Stomach (tissue), 9 donors: ENCODE data around the gene ERGIC2. TPM values are rescaled to one million over a fixed set of nuclear protein-coding genes. Genes with fewer than 3 reads are reported as not detected.
A peak's percentile ranks its signal among the peaks of the same experiment; 100 is the strongest.
"Not testable (repeated sequence)": the region's sequence is repeated elsewhere in the genome, so short reads cannot be mapped to it uniquely, and the experiment has no call there.

Source experiments
- DNase-seq, 2 donors: peaks; one replicate each; pipeline versions ENCODE4 v3.0.0 to v3.0.0-alpha.2; 2013 to 2019
- H3K27ac ChIP-seq, 5 donors: fragments of 200-600 bp in 4 of 5; sonication (generic) in 4 of 5; one replicate each; pipeline ENCODE4 v1.5.1; 2013 to 2019; ENCODE audit warnings: mild to moderate bottlenecking in 1 of 5, moderate library complexity in 1 of 5
- H3K27me3 ChIP-seq, 3 donors: fragments of 200-600 bp; sonication (generic); one replicate each; pipeline ENCODE4 v1.5.1; 2017 to 2019; ENCODE audit warnings: mixed run types in 1 of 3
- H3K36me3 ChIP-seq, 4 donors: fragments of 200-600 bp; sonication (generic); 1 replicate in 3 of 4; 2 replicates in 1 of 4; pipeline ENCODE4 v1.5.1; 2016 to 2019
- H3K4me1 ChIP-seq, 4 donors: fragments of 200-600 bp; sonication (generic); one replicate each; pipeline ENCODE4 v1.5.1; 2016 to 2019
- H3K4me3 ChIP-seq, 4 donors: fragments of 200-600 bp; sonication (generic) in 3 of 4; one replicate each; pipeline ENCODE4 v1.5.1; 2016 to 2019; ENCODE audit warnings: mild to moderate bottlenecking in 1 of 4
- H3K9me3 ChIP-seq, 4 donors: fragments of 200-600 bp; sonication (generic); one replicate each; pipeline ENCODE4 v1.5.1; 2016 to 2019
- CTCF ChIP-seq, 7 experiments: fragments of 450-650 bp in 4 of 7; fragments of 200-600 bp in 3 of 7; sonication (generic) in 3 of 7; IDR thresholded peaks; one replicate each; pipeline ENCODE4 v1.5.1; 2016 to 2019; ENCODE audit warnings: antibody characterized with exemption in 7 of 7, control low read depth in 2 of 7, mild to moderate bottlenecking in 1 of 7
- EP300 ChIP-seq: sonication (generic); formaldehyde crosslinking; IDR thresholded peaks from one replicate; pipeline ENCODE4 v1.6.1; 2017; ENCODE audit warnings: antibody characterized with exemption
- POLR2A ChIP-seq, 4 donors: fragments of 450-650 bp; IDR thresholded peaks; one replicate each; pipeline ENCODE4 v1.6.1; 2016; ENCODE audit warnings: antibody characterized with exemption in 4 of 4, control low read depth in 2 of 4, mild to moderate bottlenecking in 1 of 4, moderate library complexity in 1 of 4
- POLR2AphosphoS5 ChIP-seq, 3 donors: sonication (generic); formaldehyde crosslinking; IDR thresholded peaks; one replicate each; pipeline ENCODE4 v1.6.1; 2016; ENCODE audit warnings: antibody characterized with exemption in 3 of 3
- WGBS, 5 donors: extraction: QIAGEN DNeasy Blood & Tissue Kit in 3 of 5; methylation state at CpG; one replicate each; pipeline versions ENCODE4 v1.1.5 to v1.1.7; 2013 to 2018; 5-methylcytosine and 5-hydroxymethylcytosine counted together
- intact Hi-C: fragments of 100-400 bp; cut with DNase I; formaldehyde crosslinking; loops from one replicate; pipeline ENCODE4 v1.15.1; 2023; ENCODE audit warnings: low total_unique reads
- polyA plus RNA-seq, 3 donors: library from polyadenylated mRNA; stranded (reverse); fragments of 200-250 nt; gene quantifications; one replicate each; pipeline ENCODE4 v1.2.3, GENCODE V29; 2013
- total RNA-seq, 5 donors: library from RNA; depleted of rRNA; stranded (reverse); fragments of >200 nt; gene quantifications; one replicate each; pipeline versions ENCODE4 v1.1.0 to v1.2.3, GENCODE V29; 2014 to 2016
- donor health status: healthy with polysubstance abuse.
- donor health status: Bipolar disorder and iron deficiency.
- donor health status: healthy.

ERGIC2 gene
- total and polyA plus RNA-seq, 8 donors, result 17.4 to 45.7 (median 33.2) TPM

DNA sequence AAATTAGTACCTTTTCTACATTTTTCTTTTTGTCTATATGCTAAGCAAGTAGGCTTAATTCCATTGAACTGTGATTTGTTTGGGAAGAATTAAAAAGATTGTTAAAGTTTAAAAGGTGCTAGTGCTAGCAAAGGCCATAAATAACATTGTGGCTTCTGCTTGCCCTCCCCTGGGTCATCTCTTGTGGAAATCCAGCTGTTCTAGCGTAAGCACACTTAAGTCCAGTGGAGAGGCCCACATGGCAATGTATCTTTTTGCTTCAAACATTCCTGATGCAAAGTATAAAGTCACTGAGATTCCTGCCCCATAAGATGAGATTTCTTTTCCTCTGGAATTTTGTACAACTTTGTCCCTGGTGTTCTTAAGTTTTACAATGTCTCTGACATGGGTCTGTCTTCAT, 14.4 kb upstream of the ERGIC2 start:
- no peaks in the 10 kb centered on the region for H3K36me3 ChIP-seq
- no peaks in the 10 kb centered on the region for H3K27me3 ChIP-seq
- H3K27ac ChIP-seq, result no peak overlapping the region
- H3K4me1 ChIP-seq, result no peaks in the 10 kb centered on the region
- no peak overlapping the region for H3K4me3 ChIP-seq
- no peak for TF ChIP-seq POLR2A (IDR thresholded peaks at IDR 0.05)
- TF ChIP-seq CTCF (IDR thresholded peaks at IDR 0.05), result no peak
- no peak for TF ChIP-seq EP300
- no peak for TF ChIP-seq POLR2AphosphoS5 (IDR thresholded peaks at IDR 0.05)
- intact Hi-C loops, result no loop called here
- H3K9me3 ChIP-seq, result no peaks in the 10 kb centered on the region
- no peak for DNase-seq
- 67 to 89% (median 82%) methylated on average over 1 of the region's 1 CpG for WGBS, 5 donors

DNA sequence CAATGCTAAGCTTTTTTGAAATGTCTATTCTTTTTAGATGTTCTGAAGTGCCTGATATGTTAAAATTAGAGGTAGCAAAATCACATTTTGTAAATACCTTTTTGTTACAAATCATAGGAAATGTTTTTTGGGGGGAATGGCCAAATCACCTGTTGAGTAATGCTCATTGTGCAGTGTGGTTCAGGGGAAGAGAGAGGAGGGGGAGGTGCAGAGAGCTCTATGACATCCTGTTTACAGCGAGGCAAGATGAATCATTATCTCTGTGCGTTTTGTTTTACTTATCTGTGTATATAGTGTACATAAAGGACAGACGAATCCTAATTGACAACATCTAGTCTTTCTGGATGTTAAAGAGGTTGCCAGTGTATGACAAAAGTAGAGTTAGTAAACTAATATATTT, 9.4 kb upstream of the ERGIC2 start:
- H3K27ac ChIP-seq, H3K27me3 ChIP-seq, H3K4me3 ChIP-seq, intact Hi-C loops, H3K4me1 ChIP-seq, H3K9me3 ChIP-seq, H3K36me3 ChIP-seq: not testable (repeated sequence)
- DNase-seq, result peak in 1 of 2 donors; percentile 36
- WGBS, 5 donors, result 20 to 39% (median 31%) methylated on average over 3 of the region's 3 CpGs

DNA sequence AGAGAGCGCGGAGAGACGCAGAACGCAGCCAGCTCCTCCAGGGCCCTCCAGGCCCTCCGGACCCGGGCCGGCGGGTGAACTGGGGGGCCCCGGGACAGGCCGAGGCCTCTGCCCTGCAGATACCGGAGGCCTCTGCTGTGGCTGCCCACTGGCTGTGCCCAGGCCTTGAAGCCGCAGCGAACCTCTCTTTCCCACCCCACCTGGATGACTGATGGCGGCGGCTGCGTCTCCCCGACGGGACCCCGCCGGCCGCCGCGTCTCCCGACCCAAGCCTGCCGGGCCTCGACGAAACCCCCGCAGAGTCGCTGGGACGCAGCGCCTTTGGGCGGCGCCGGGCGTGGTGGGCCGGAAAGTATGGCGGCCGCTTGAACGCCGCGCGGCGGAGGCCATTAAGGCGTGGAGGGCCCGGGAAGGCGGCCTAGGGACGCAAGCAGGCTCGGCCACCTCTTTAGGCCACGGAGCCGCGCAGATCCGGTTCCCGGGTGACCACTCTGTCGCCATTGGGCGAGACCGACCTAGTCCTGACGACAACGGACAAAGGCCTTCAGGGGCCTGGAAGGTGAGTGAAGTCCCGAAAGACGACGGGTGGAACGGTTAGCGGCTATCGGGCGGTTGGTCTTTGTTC, 8.4 kb upstream of the ERGIC2 start:
- Histone ChIP-seq H3K4me1 (no peaks in the 10 kb centered on the region), H3K27ac (peak overlapping the region in 1 of 5 donors; percentile 20), H3K4me3 (no peak overlapping the region), H3K27me3 (no peaks in the 10 kb centered on the region), H3K36me3 (no peaks in the 10 kb centered on the region), H3K9me3 (no peaks in the 10 kb centered on the region)
- no peak for DNase-seq
- no peak for TF ChIP-seq POLR2A (IDR thresholded peaks at IDR 0.05)
- no peak for TF ChIP-seq POLR2AphosphoS5 (IDR thresholded peaks at IDR 0.05)
- no peak for TF ChIP-seq CTCF (IDR thresholded peaks at IDR 0.05)
- TF ChIP-seq EP300, result no peak
- intact Hi-C loops, result no loop called here
- WGBS, 5 donors, result 92 to 96% (median 94%) methylated on average over 61 to 65 of the region's 65 CpGs

DNA sequence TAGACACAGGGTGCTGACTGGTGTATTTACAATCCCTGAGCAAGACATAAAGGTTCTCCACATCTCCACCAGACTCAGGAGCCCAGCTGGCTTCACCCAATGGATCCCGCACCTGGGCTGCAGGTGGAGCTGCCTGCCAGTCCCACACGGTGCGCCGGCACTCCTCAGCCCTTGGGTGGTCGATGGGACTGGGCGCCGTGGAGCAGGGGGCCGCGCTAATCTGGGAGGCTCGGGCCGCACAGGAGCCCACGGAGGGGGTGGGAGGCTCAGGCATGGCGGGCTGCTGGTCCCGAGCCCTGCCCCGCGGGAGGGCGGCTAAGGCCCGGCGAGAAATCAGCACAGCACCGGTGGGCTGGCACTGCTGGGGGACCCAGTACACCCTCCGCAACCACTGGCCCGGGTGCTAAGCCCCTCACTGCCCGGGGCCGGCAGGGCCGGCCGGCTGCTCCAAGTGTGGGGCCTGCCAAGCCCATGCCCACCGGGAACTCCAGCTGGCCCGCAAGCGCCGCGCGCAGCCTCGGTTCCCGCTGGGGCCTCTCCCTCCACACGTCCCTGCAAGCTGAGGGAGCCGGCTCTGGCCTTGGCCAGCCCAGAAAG, 5.2 kb upstream of the ERGIC2 start:
- H3K27me3 ChIP-seq, H3K4me3 ChIP-seq, DNase-seq, intact Hi-C loops, H3K27ac ChIP-seq, H3K4me1 ChIP-seq, H3K9me3 ChIP-seq, H3K36me3 ChIP-seq: not testable (repeated sequence)
- 94 to 99% (median 96%) methylated on average over 17 to 36 of the region's 36 CpGs for WGBS, 5 donors

DNA sequence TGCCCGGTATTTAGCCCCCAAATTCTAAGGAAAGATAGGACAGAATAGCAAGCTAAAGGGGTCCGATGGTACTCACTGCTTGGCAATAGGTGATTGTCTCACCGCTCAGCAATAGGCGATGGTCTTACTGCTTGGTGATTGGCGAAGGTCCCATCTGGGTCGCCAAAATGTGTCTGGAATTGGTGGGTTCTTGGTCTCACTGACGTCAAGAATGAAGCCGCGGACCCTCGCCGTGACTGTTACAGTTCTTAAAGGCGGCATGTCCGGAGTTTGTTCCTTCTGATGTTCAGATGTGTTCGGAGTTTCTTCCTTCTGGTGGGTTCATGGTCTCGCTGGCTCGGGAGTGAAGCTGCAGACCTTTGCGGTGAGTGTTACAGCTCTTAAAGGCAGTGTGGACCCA, 4.2 kb upstream of the ERGIC2 start:
- H3K27ac ChIP-seq, H3K4me3 ChIP-seq, H3K27me3 ChIP-seq, H3K9me3 ChIP-seq, intact Hi-C loops, H3K36me3 ChIP-seq, H3K4me1 ChIP-seq, DNase-seq: not testable (repeated sequence)
- WGBS, 5 donors, result 93 to 96% (median 95%) methylated on average over 17 of the region's 17 CpGs

DNA sequence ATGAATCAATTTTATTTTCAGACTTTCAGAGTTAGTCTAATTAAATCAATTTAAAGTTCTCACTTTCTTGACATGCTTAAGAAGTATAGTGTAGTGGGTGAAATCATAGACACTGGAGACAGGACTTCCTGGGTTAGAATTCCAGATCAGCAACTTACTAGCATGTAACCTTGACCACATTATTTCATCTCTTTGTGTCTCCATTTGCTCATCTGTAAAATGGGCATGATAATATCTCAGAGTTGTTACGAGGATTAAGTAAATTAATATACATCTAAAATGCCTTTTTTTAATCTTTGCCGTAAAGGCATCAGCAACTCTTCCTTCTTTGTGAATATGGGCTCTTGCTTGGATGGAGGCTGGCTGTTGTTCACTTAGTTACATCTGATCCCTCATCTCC, 1.3 kb upstream of the ERGIC2 start:
- DNase-seq, result no peak
- Histone ChIP-seq H3K27me3 (no peaks in the 10 kb centered on the region), H3K4me1 (peaks cover 10 to 33% (median 17%) of the 10 kb centered on the region in 4 donors), H3K9me3 (no peaks in the 10 kb centered on the region), H3K36me3 (peaks cover 0 to 7% (median 2%) of the 10 kb centered on the region in 4 donors), H3K4me3 (no peak overlapping the region), H3K27ac (no peak overlapping the region)
- intact Hi-C loops, result no loop called here
- no peak for TF ChIP-seq POLR2AphosphoS5 (IDR thresholded peaks at IDR 0.05)
- TF ChIP-seq CTCF (IDR thresholded peaks at IDR 0.05), result no peak
- no peak for TF ChIP-seq POLR2A (IDR thresholded peaks at IDR 0.05)
- TF ChIP-seq EP300, result no peak
- 91 to 99% (median 97%) methylated on average over 2 of the region's 2 CpGs for WGBS, 5 donors
